HEK293T (cell line): ENCODE measurements around the gene LPIN1.
"Not testable (repeated sequence)": the region's sequence is repeated elsewhere in the genome, so short reads cannot be mapped to it uniquely, and the experiment has no call there.

Experiments used
- BHLHE40 ChIP-seq: fragments of 450-650 bp; IDR thresholded peaks from 2 replicates; pipeline ENCODE4 v1.6.1; 2016; ENCODE audit warnings: mild to moderate bottlenecking, moderate library complexity, borderline replicate concordance
- FOXA1 ChIP-seq: fragments of 450-650 bp; IDR thresholded peaks from 2 replicates; pipeline ENCODE4 v1.6.1; 2016; ENCODE audit warnings: mild to moderate bottlenecking
- LEF1 ChIP-seq: fragments of 450-650 bp; IDR thresholded peaks from 2 replicates; pipeline ENCODE4 v1.6.1; 2017; ENCODE audit warnings: mild to moderate bottlenecking, borderline replicate concordance
- SP1 ChIP-seq: fragments of 450-650 bp; IDR thresholded peaks from 2 replicates; pipeline ENCODE4 v1.6.1; 2017
- TARDBP ChIP-seq: fragments of 450-650 bp; IDR thresholded peaks from 2 replicates; pipeline ENCODE4 v1.6.1; 2016
- TF ChIP-seq, protein P1 (sequence below): fragments of 450-650 bp; IDR thresholded peaks from 2 replicates; pipeline ENCODE4 v1.6.1; 2016

DNA sequence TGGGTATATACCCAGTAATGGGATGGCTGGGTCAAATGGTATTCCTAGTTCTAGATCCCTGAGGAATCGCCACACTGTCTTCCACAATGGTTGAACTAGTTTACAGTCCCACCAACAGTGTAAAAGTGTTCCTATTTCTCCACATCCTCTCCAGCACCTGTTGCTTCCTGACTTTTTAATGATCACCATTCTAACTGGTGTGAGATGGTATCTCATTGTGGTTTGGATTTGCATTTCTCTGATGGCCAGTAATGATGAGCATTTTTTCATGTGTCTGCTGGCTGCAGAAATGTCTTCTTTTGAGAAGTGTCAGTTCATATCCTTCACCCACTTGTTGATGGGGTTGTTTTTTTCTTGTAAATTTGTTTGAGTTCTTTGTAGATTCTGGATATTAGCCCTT is 98.4 kb downstream of the LPIN1 start:
- not testable (repeated sequence) for TF ChIP-seq SP1, LEF1, BHLHE40, TARDBP, FOXA1
- TF ChIP-seq, protein P1, sequence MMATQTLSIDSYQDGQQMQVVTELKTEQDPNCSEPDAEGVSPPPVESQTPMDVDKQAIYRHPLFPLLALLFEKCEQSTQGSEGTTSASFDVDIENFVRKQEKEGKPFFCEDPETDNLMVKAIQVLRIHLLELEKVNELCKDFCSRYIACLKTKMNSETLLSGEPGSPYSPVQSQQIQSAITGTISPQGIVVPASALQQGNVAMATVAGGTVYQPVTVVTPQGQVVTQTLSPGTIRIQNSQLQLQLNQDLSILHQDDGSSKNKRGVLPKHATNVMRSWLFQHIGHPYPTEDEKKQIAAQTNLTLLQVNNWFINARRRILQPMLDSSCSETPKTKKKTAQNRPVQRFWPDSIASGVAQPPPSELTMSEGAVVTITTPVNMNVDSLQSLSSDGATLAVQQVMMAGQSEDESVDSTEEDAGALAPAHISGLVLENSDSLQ, result not testable (repeated sequence)
